Measurements from ENCODE around the gene SGTA.
"Not testable (repeated sequence)": the region's sequence is repeated elsewhere in the genome, so short reads cannot be mapped to it uniquely, and the experiment has no call there.

Gene SGTA

DNA sequence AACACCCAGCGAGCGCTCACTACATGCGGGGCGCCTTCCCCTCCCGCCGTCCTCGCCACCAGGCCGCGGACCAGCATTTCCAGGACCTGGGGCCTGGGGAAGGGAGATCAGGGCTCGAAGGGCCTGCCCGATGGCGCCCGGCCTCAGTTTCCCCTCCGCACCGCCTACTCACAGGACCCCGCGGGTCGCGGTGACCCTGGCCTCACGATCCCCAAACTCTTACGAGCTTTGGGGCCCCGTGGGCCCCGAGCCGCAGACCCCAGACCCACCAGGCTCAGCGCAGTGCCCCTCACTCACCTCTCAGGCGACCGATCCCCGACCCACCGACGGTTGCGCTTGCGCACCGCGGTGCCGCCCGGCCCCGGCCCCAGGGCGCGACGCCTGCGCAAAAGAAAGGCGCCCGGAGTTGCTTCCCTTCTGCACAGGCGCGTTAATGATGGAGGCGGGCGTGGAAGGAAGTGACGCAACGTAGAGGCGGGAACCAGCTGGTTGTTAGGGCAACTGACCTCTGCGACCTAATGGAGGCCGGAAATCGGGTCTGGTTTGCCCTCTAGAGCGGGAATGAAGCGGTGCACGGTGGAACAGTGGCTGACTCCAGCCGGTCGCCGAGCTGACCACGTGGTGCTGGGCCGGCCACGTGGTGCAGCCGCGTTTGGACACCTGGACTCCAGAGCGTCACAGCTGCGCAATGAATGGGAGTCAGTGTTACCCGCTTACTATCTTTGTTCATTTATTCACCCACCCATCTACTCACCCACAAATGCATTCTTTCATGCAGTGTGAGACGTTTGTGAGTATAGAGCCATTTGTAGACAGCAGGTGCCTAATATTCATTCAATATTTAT is at the start of gene SGTA:
TSS of gene SGTA (minus strand) at position 338 of the 845 bp plus-strand sequence. CDS start 14,205 bp downstream, outside the sequence.
- no peak for FAIRE-seq

DNA sequence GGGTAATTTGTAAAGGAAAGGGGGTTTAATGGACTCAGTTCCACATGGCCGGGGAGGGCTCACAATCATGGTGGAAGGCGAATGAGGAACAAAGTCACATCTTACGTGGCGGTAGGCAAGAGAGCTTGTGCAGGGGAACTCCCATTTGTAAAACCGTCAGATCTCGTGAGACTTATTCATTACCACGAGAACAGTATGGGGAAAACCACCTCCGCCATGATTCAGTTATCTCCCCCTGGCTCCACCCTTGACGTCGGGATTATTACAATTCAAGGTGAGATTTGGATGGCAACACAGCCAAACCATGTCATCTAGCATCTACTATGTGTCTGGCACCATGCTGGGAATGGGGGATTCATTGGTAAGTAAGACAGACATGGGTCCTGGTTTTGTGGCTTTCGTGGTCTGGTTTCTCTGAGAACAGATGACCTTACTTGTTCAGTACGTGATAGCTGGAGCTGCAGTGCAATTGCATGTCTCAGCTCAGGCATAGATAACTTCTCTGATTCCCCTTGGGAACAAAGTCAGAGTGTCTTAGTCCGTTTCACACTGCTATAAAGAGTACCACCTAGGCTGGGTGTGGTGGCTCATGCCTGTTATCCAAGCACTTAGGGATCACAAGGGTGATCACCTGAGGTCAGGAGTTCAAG is 44.9 kb upstream of the SGTA start:
- no peak for FAIRE-seq

- FAIRE-seq = no peak
Measured at GRCh38 chr19:2827022-2827421, 43.9 kb upstream of the SGTA start.

DNA sequence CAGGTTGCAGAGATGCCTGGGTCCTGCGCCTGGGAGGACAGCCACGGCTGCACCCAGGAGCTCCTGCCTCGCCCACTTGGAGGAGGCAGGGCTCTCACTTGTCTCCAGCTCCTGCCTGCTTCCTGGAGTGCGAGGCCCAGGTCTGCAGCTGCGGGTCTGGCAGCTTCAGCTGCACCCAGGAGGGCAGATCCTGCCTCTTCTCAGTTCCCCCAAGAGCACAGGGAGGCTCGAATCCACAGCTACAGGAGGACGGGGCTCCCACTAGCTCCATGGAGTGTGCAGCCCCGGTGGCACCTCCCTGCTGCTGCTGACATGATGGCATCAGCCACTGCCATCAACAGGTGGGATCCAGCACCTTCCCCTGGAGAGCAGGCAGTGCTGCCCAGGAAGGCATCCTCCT is 41.1 kb upstream of the SGTA start:
- no peak for FAIRE-seq

DNA sequence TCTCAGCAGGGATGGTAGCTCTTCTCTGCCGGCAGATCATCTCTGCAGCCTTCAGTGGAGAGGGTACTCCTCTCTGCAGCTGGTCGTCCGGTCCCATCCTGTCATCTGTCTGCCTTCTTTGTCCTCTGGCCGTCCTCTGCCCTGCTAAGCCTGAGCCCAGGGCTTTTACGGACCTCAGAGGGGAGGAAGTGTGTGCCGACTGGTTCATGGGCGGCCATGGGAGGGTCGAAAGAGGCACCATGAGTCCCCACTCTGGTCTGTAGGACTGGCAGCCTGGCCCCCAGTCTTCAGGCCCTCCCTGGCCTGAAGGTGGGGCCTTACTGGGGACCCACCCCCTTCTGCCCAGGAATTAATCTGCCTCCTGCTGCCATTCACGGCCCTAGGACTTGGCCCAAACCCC is 40.6 kb upstream of the SGTA start:
- no peak for FAIRE-seq

DNA sequence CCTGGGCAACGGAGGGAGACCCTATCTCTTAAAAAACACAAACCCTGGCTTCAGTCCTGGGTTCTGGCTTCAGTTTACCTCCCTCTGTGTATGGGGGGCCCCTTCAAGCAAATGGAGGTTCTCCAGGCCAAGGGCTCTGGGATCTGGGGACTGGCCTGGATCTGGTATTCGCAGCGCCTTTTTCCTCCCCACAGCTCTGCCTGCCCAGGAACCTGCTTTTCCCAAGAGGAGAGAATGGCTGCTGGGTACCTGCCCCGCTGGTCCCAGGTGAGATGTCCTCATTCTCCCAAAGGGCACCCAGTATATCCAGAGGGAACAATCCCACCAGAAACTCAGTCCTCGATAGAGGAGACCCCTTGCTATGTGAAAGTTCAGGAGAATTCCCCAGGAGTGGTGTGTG is 39.8 kb upstream of the SGTA start:
- no peak for FAIRE-seq

- FAIRE-seq = no peak
Measured at GRCh38 chr19:2820112-2820702, 37.1 kb upstream of the SGTA start.

GRCh38 chr19:2819540-2820111 is 36.6 kb upstream of the SGTA start, which contains the start of gene ZNF554:
Gene ZNF554, plus strand, starts transcription at chr19:2819868. Its CDS starts 204 bp downstream, at chr19:2820072.
- no peak for FAIRE-seq

GRCh38 chr19:2817237-2817829 is 34.3 kb upstream of the SGTA start:
- FAIRE-seq = not testable (repeated sequence)

DNA sequence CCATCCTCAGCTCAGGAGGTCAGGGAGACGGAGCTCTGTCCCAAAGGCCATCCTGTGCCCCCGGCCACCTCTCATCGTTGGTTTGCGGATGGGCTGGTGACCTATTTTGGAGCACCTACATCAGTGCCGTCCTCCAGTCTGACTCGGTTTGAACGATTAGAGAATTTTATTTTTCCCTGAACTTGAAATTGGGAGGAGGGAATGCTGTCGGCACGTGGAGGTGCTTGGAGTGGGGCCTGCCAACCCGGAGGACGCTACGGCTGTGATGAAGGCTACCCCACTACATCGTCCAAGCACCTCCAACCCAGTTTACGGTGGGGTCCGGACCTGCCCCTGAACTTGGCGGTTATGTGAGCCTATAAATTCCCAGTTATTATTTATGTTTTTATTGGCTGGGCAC is 33.6 kb upstream of the SGTA start:
- no peak for FAIRE-seq

DNA sequence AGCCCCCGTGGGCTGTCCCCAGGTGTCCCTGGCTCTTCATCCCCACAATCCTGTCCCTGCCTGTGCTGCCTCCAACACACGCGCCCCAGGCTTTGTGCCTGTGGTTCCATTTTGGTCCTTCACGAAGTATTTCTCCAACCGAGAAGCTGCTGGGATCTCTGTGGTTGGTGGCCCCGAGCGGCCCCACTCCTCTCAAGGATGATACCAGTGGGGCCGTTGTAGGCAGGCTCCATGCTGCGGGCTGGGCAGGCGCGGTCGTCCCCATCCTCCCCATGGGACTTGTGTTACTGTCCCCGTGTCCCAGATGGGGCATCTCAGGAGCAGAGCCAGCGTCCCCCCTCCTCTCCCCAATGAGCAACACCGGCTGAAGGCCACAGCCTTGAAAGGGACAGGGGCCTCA is 32.9 kb upstream of the SGTA start:
- FAIRE-seq = no peak

GRCh38 chr19:2815191-2815614 is 32.1 kb upstream of the SGTA start:
- FAIRE-seq = no peak

- no peak for FAIRE-seq
Measured at GRCh38 chr19:2814426-2814825, 31.4 kb upstream of the SGTA start.

DNA sequence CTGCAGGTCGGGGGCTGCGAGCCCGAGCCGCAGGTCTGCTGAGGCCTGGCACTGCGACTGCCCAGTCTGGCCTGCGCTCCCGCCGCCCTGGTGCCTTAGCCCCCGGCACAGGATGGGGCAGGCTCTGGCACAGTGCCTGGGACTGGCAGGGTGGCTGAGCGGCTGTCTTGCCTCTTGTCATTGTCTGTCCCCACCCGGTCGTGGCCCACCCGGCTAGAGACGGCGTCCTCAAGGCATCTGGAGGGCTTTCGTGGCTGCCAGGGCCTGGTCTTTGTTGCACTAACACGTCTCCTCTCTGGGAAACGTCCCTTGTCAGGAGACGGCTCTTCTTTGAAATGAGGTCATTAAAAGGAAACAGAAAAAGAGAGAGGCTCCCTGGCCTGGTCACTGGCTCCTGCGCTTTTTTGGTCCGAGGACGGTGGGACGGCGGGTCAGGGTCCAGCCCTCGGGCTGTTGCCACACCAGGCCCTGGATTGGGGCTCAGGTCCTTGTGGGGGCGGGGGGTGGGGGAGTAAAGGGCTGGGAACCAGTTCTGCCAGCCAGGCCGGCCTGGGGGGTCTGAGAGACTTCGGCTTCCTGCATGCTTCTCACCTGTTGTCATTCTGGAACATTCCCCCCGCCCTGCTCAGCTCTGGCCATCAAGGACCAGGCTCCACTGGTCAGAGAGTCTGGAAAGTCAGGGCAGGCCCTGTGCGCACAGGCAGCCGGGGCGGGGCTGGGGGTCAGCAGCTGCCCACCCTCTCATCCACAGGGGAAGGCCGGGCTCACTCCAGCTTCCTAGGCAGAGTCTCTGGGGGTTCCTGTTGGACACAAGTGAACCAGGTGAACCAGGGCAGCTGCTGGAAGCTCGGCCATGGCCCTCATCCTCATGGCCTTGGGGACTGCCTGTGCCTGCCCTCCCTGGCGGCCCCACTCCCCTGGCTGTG is 30.4 kb upstream of the SGTA start:
- FAIRE-seq = no peak

GRCh38 chr19:2812414-2813234 is 29.6 kb upstream of the SGTA start:
- no peak for FAIRE-seq

GRCh38 chr19:2811735-2812413 is 28.8 kb upstream of the SGTA start:
- no peak for FAIRE-seq

GRCh38 chr19:2811221-2811722 is 28.2 kb upstream of the SGTA start:
- FAIRE-seq = no peak

- FAIRE-seq = no peak
Measured at GRCh38 chr19:2810141-2811091, 27.3 kb upstream of the SGTA start.

Data from colon (tissue), 2 donors.